ENCODE data around the gene AFF3. TPM values are rescaled to one million over a fixed set of nuclear protein-coding genes. Genes with fewer than 3 reads are reported as not detected.

The AFF3 gene
- total RNA-seq, 1 experiment from 2014 or later = 0.22 TPM

- H3K27ac Mint-ChIP-seq = no peak overlapping the region
- Histone ChIP-seq H3K4me2 (ENCODE audit: insufficient read depth, insufficient read length, low read length) (no peak overlapping the region), H3T11ph (ENCODE audit: low read length) (no peak overlapping the region), H3K9me3 (ENCODE audit: control insufficient read depth, low read depth, low read length) (no peaks in the 10 kb centered on the region), H3K18ac (ENCODE audit: insufficient read length, low read depth, low read length) (no peak overlapping the region), H3K4ac (ENCODE audit: low read depth, low read length) (no peak overlapping the region), H4K20me1 (ENCODE audit: control insufficient read depth, insufficient read depth, insufficient read length) (no peaks in the 10 kb centered on the region), H3K14ac (ENCODE audit: insufficient read depth, low read length) (no peak overlapping the region), H4K8ac (replicated peaks; ENCODE audit: insufficient read length, low read depth, low read length) (no peak overlapping the region), H2BK20ac (ENCODE audit: low read depth, low read length, poor library complexity, severe bottlenecking) (no peak overlapping the region), H3K79me1 (ENCODE audit: insufficient read depth, low read depth, low read length, poor library complexity, severe bottlenecking) (no peaks in the 10 kb centered on the region), H3K56ac (ENCODE audit: insufficient read length, low read depth, low read length) (no peak overlapping the region), H3K23ac (ENCODE audit: insufficient read length, low read depth, low read length) (no peak overlapping the region), H2BK120ac (ENCODE audit: low read depth, low read length, poor library complexity, severe bottlenecking) (no peak overlapping the region), H3K23me2 (ENCODE audit: insufficient read length, low read depth, low read length, poor library complexity, severe bottlenecking) (no peaks in the 10 kb centered on the region), H2BK5ac (ENCODE audit: insufficient read length, low read length) (no peak overlapping the region), H2BK12ac (ENCODE audit: insufficient read length, low read depth, low read length) (no peak overlapping the region), H3K4me1 (ENCODE audit: insufficient read depth, low read length) (no peaks in the 10 kb centered on the region), H4K5ac (ENCODE audit: insufficient read length, low read depth, low read length) (no peak overlapping the region), H3K27me3 (ENCODE audit: insufficient read depth, low read length) (no peaks in the 10 kb centered on the region), H2BK15ac (ENCODE audit: low read depth, low read length) (no peak overlapping the region), H2AFZ (ENCODE audit: low read length) (no peak overlapping the region), H3K9ac (ENCODE audit: extremely low read depth, insufficient read length, low read length) (no peak overlapping the region), H4K91ac (ENCODE audit: insufficient read length, low read depth, low read length) (no peak overlapping the region), H3K27ac (ENCODE audit: insufficient read length, low read depth, low read length) (no peak overlapping the region), H3K79me2 (ENCODE audit: insufficient read depth, low read length) (no peaks in the 10 kb centered on the region), H2AK5ac (ENCODE audit: insufficient read length, low read length) (no peak overlapping the region)
- no peaks in the 10 kb centered on the region; a peak in 1 of 5 replicates for H3K9me3 Mint-ChIP-seq
- H3K36me3 Mint-ChIP-seq (ENCODE audit: insufficient read depth in 1 of 3, low read depth in 3 of 3) = no peaks in the 10 kb centered on the region
- peak; percentile 58 for TF ChIP-seq CTCF (conservative IDR thresholded peaks at IDR 0.05)
- no peak for DNase-seq
- no CpG with 5 or more reads among the region's 6 CpGs for WGBS (ENCODE audit: extremely low coverage, insufficient read length, low lambda C conversion rate)
- H3K4me3 Mint-ChIP-seq = no peak overlapping the region
- H3K4me1 Mint-ChIP-seq = no peaks in the 10 kb centered on the region
- peaks cover 3% of the 10 kb centered on the region for H3K27me3 Mint-ChIP-seq (ENCODE audit: low read depth)
These were observed 112.9 kb downstream of the AFF3 start for GRCh38 chr2:100029460-100029859.
